B cell (primary cell): Measurements from ENCODE around the gene EHD3.

Experiments
- CTCF ChIP-seq: fragments of 200-600 bp; IDR thresholded peaks from one replicate; pipeline ENCODE4 v1.8.0; 2022; ENCODE audit warnings: antibody characterized with exemption, mild to moderate bottlenecking
- EZH2 ChIP-seq: IDR thresholded peaks from 2 replicates; pipeline ENCODE4 v1.6.1; 2012; ENCODE audit warnings: borderline replicate concordance, low read depth, mild to moderate bottlenecking, moderate library complexity, low read length; ENCODE audit not compliant: insufficient read depth, poor library complexity, severe bottlenecking

- TF ChIP-seq CTCF (no peak), EZH2 (no peak)
These were observed 11.9 kb upstream of the EHD3 start for GRCh38 chr2:31222071-31222470.
